ENCODE data around the gene MRNIP. TPM values are rescaled to one million over a fixed set of nuclear protein-coding genes. Genes with fewer than 3 reads are reported as not detected.

The MRNIP gene
- total and polyA plus RNA-seq, 4 donors, result 5.4 to 12.0 (median 7.3) TPM

GRCh38 chr5:179880066-179880650 lies 21.5 kb upstream of the MRNIP start:
- Histone ChIP-seq H3K9ac (ENCODE audit: low read depth in 1 of 2, low read length in 2 of 2) (no peak overlapping the region), H3K27ac (ENCODE audit: low read depth in 1 of 2, low read length in 2 of 2) (no peak overlapping the region), H3K4me3 (ENCODE audit: low read depth in 1 of 3, low read length in 3 of 3) (no peak overlapping the region), H3K4me1 (ENCODE audit: control insufficient read depth in 4 of 4, insufficient read depth in 4 of 4, low read length in 3 of 4) (no peaks in the 10 kb centered on the region), H3K27me3 (ENCODE audit: control insufficient read depth in 4 of 4, insufficient read depth in 4 of 4, low read length in 3 of 4) (no peaks in the 10 kb centered on the region), H3K9me3 (ENCODE audit: control insufficient read depth in 4 of 4, low read length in 3 of 4) (peaks cover 5 to 11% (median 8%) of the 10 kb centered on the region in 4 donors), H3K36me3 (ENCODE audit: control insufficient read depth in 4 of 4, insufficient read depth in 3 of 4, low read depth in 1 of 4, low read length in 3 of 4) (peaks cover 8 to 59% (median 26%) of the 10 kb centered on the region in 4 donors)
- TF ChIP-seq FOXA2 (IDR thresholded peaks at IDR 0.05) (no peak), YY1 (IDR thresholded peaks at IDR 0.05) (no peak), RXRA (IDR thresholded peaks at IDR 0.05) (no peak), RAD21 (IDR thresholded peaks at IDR 0.05) (no peak), NR2F2 (IDR thresholded peaks at IDR 0.05) (no peak), MAX (IDR thresholded peaks at IDR 0.05) (no peak), REST (IDR thresholded peaks at IDR 0.05) (no peak), CTCF (IDR thresholded peaks at IDR 0.05; ENCODE audit: low read depth, low read length, missing input control) (no peak), GABPA (IDR thresholded peaks at IDR 0.05 in 1 of 2, conservative IDR thresholded peaks at IDR 0.05 in 1 of 2) (no peak), TAF1 (conservative IDR thresholded peaks at IDR 0.05) (no peak)
- DNase-seq (ENCODE audit: low spot score), result no peak
- 91% methylated on average over 12 of the region's 12 CpGs for WGBS

- peaks cover 5 to 11% (median 8%) of the 10 kb centered on the region in 4 donors for H3K9me3 ChIP-seq (ENCODE audit: control insufficient read depth in 4 of 4, low read length in 3 of 4)
- H3K9ac ChIP-seq (ENCODE audit: low read depth in 1 of 2, low read length in 2 of 2), result no peak overlapping the region
- no peak overlapping the region for H3K4me3 ChIP-seq (ENCODE audit: low read depth in 1 of 3, low read length in 3 of 3)
- H3K4me1 ChIP-seq (ENCODE audit: control insufficient read depth in 4 of 4, insufficient read depth in 4 of 4, low read length in 3 of 4), result no peaks in the 10 kb centered on the region
- no peaks in the 10 kb centered on the region for H3K27me3 ChIP-seq (ENCODE audit: control insufficient read depth in 4 of 4, insufficient read depth in 4 of 4, low read length in 3 of 4)
- no peak overlapping the region for H3K27ac ChIP-seq (ENCODE audit: low read depth in 1 of 2, low read length in 2 of 2)
- 97% methylated on average over 13 of the region's 13 CpGs for WGBS
- peaks cover 8 to 61% (median 27%) of the 10 kb centered on the region in 4 donors for H3K36me3 ChIP-seq (ENCODE audit: control insufficient read depth in 4 of 4, insufficient read depth in 3 of 4, low read depth in 1 of 4, low read length in 3 of 4)
- no peak for DNase-seq (ENCODE audit: low spot score)
- TF ChIP-seq JUND (IDR thresholded peaks at IDR 0.05) (no peak), FOXA1 (IDR thresholded peaks at IDR 0.05) (no peak), MAX (IDR thresholded peaks at IDR 0.05) (no peak), RXRA (IDR thresholded peaks at IDR 0.05) (no peak), REST (IDR thresholded peaks at IDR 0.05) (no peak), ATF3 (IDR thresholded peaks at IDR 0.05) (no peak), GABPA (IDR thresholded peaks at IDR 0.05 in 1 of 2, conservative IDR thresholded peaks at IDR 0.05 in 1 of 2) (no peak), TAF1 (conservative IDR thresholded peaks at IDR 0.05) (no peak), NR2F2 (IDR thresholded peaks at IDR 0.05) (no peak), ZBTB33 (IDR thresholded peaks at IDR 0.05) (no peak), HNF4G (IDR thresholded peaks at IDR 0.05) (no peak), EGR1 (IDR thresholded peaks at IDR 0.05; ENCODE audit: low read depth in 2 of 2) (no peak), YY1 (IDR thresholded peaks at IDR 0.05) (no peak), SP1 (IDR thresholded peaks at IDR 0.05) (no peak), RAD21 (IDR thresholded peaks at IDR 0.05) (no peak), HNF4A (conservative IDR thresholded peaks at IDR 0.05) (no peak)
Measured at GRCh38 chr5:179879690-179880010, 21.0 kb upstream of the MRNIP start.
